CD14-positive monocyte (primary cell): Measurements from ENCODE around the gene KMT2A. TPM values are rescaled to one million over a fixed set of nuclear protein-coding genes. Genes with fewer than 3 reads are reported as not detected.
A peak's percentile ranks its signal among the peaks of the same experiment; 100 is the strongest.

Experiments used
- DNase-seq, 3 donors: peaks; one replicate each; pipeline ENCODE4 v3.0.0-alpha.2; 2011 to 2022
- H2AFZ ChIP-seq: 2 replicates; pipeline ENCODE4 v1.6.0; 2012; ENCODE audit warnings: mild to moderate bottlenecking, low read depth, low read length, inconsistent platforms; ENCODE audit not compliant: insufficient read depth, poor library complexity, severe bottlenecking
- H3K27ac ChIP-seq, 2 donors: 1 replicate in 1 of 2; 2 replicates in 1 of 2; pipeline ENCODE4 v1.5.1; 2012 to 2013; ENCODE audit warnings: low read length in 2 of 2, control low read depth in 1 of 2, inconsistent platforms in 1 of 2, low read depth in 1 of 2, mild to moderate bottlenecking in 1 of 2
- H3K27me3 ChIP-seq, 2 donors: one replicate each; pipeline versions ENCODE4 v1.6.0 to v1.6.1; 2011 to 2013; ENCODE audit warnings: low read length in 2 of 2; ENCODE audit not compliant: control insufficient read depth in 2 of 2, insufficient read depth in 2 of 2
- H3K36me3 ChIP-seq, 2 donors: replicated peaks in 1 of 2; 1 replicate in 1 of 2; 2 replicates in 1 of 2; pipeline versions ENCODE4 v1.5.1 to v1.6.1; 2012 to 2013; ENCODE audit warnings: low read length in 2 of 2, control low read depth in 1 of 2, inconsistent platforms in 1 of 2, mild to moderate bottlenecking in 1 of 2; ENCODE audit not compliant: insufficient read depth in 2 of 2, control insufficient read depth in 1 of 2
- H3K4me1 ChIP-seq, 2 donors: 1 replicate in 1 of 2; 2 replicates in 1 of 2; pipeline versions ENCODE4 v1.5.1 to v1.6.1; 2012 to 2013; ENCODE audit warnings: low read length in 2 of 2, control low read depth in 1 of 2, inconsistent platforms in 1 of 2, mild to moderate bottlenecking in 1 of 2, moderate library complexity in 1 of 2; ENCODE audit not compliant: insufficient read depth in 2 of 2, control insufficient read depth in 1 of 2
- H3K4me2 ChIP-seq: replicated peaks from 2 replicates; pipeline ENCODE3; 2012; ENCODE audit warnings: low read length, moderate library complexity, mild to moderate bottlenecking; ENCODE audit not compliant: poor library complexity, severe bottlenecking; ENCODE audit errors: extremely low read depth
- H3K4me3 ChIP-seq, 3 experiments: fragments of 200-600 bp in 1 of 3; sonication (generic) in 1 of 3; replicated peaks in 1 of 3; 1 replicate in 2 of 3; 2 replicates in 1 of 3; pipeline ENCODE4 v1.5.1; 2011 to 2013; ENCODE audit warnings: low read length in 3 of 3, mild to moderate bottlenecking in 3 of 3, control low read depth in 2 of 3, low read depth in 2 of 3, inconsistent platforms in 1 of 3, moderate library complexity in 1 of 3
- H3K79me2 ChIP-seq: 2 replicates; pipeline ENCODE4 v1.6.0; 2012; ENCODE audit warnings: mild to moderate bottlenecking, control low read depth, inconsistent platforms, low read length, moderate library complexity; ENCODE audit not compliant: insufficient read depth
- H3K9ac ChIP-seq: 2 replicates; pipeline ENCODE4 v1.6.0; 2017; ENCODE audit warnings: low read length, mild to moderate bottlenecking; ENCODE audit not compliant: insufficient read depth, poor library complexity, severe bottlenecking
- H3K9me3 ChIP-seq, 2 donors: replicated peaks in 1 of 2; 1 replicate in 1 of 2; 2 replicates in 1 of 2; pipeline versions ENCODE4 v1.5.1 to v1.6.1; 2012 to 2013; ENCODE audit warnings: low read length in 2 of 2, control low read depth in 1 of 2; ENCODE audit not compliant: control insufficient read depth in 1 of 2, insufficient read depth in 1 of 2
- H4K20me1 ChIP-seq: 2 replicates; pipeline ENCODE4 v1.6.0; 2012; ENCODE audit warnings: mild to moderate bottlenecking, low read length, control low read depth, moderate library complexity; ENCODE audit not compliant: insufficient read depth
- H3K27ac Mint-ChIP-seq, 7 donors: one replicate each; pipeline ENCODE4 v1.8.0; 2020; ENCODE audit warnings: mild to moderate bottlenecking in 7 of 7, mixed read lengths in 7 of 7, moderate library complexity in 6 of 7, inconsistent platforms in 2 of 7
- H3K27me3 Mint-ChIP-seq, 3 donors: one replicate each; pipeline ENCODE4 v1.8.0; 2021 to 2022; ENCODE audit warnings: low read depth in 3 of 3, mild to moderate bottlenecking in 3 of 3, mixed read lengths in 3 of 3, moderate library complexity in 3 of 3, inconsistent platforms in 1 of 3
- H3K36me3 Mint-ChIP-seq, 2 donors: one replicate each; pipeline ENCODE4 v1.8.0; 2020; ENCODE audit warnings: mixed read lengths in 2 of 2, inconsistent platforms in 1 of 2, mild to moderate bottlenecking in 1 of 2
- H3K4me1 Mint-ChIP-seq: one replicate; pipeline ENCODE4 v1.8.0; 2020; ENCODE audit warnings: mild to moderate bottlenecking, mixed read lengths
- H3K4me3 Mint-ChIP-seq, 2 donors: one replicate each; pipeline ENCODE4 v1.8.0; 2020; ENCODE audit warnings: mild to moderate bottlenecking in 2 of 2, mixed read lengths in 2 of 2, moderate library complexity in 1 of 2
- H3K9me3 Mint-ChIP-seq, 7 donors: one replicate each; pipeline ENCODE4 v1.8.0; 2020 to 2022; ENCODE audit warnings: mixed read lengths in 7 of 7, mild to moderate bottlenecking in 6 of 7, moderate library complexity in 6 of 7, inconsistent platforms in 2 of 7
- CTCF ChIP-seq: fragments of 200-600 bp; IDR thresholded peaks from one replicate; pipeline ENCODE4 v1.8.0; 2022; ENCODE audit warnings: antibody characterized with exemption, mild to moderate bottlenecking
- WGBS: methylation state at CpG from one replicate; pipeline ENCODE4 v1.1.5; 2013; ENCODE audit warnings: missing lambda C conversion rate; ENCODE audit not compliant: insufficient coverage; 5-methylcytosine and 5-hydroxymethylcytosine counted together
- intact Hi-C, 2 donors: fragments of 100-400 bp; cut with micrococcal nuclease; formaldehyde crosslinking; loops; one replicate each; pipeline versions ENCODE4 v1.15.0 to v1.15.1; 2023
- polyA plus RNA-seq, 3 donors: library from polyadenylated mRNA; depleted of rRNA in 1 of 3; unstranded in 2 of 3; stranded (reverse) in 1 of 3; fragments of 300-500 nt in 2 of 3; fragments of >200 nt in 1 of 3; fragmentation: Illumina TruSeq in 2 of 3; gene quantifications; 1 replicate in 2 of 3; 2 replicates in 1 of 3; pipeline ENCODE4 v1.2.3, GENCODE V29; 2012 to 2021

The KMT2A gene
- polyA plus RNA-seq, 3 donors = 3.3 to 21.7 (median 3.5) TPM

GRCh38 chr11:118434123-118434552 is 2.2 kb upstream of the KMT2A start:
- Histone ChIP-seq H3K4me2 (peak overlapping the region; percentile 84), H2AFZ (peak overlapping the region; percentile 93), H3K9ac (no peak overlapping the region), H3K79me2 (peaks cover 26% of the 10 kb centered on the region), H3K36me3 (no peaks in the 10 kb centered on the region), H3K4me1 (peaks cover 33 to 38% of the 10 kb centered on the region in 2 donors), H3K9me3 (no peaks in the 10 kb centered on the region), H3K27me3 (no peaks in the 10 kb centered on the region), H4K20me1 (peaks cover 25% of the 10 kb centered on the region), H3K4me3 (peak overlapping the region; percentile 85 to 94 (median 94)), H3K27ac (no peak overlapping the region)
- H3K9me3 Mint-ChIP-seq = no peaks in the 10 kb centered on the region
- 0% methylated on average over 3 of the region's 9 CpGs for WGBS
- TF ChIP-seq CTCF = no peak
- peak overlapping the region; percentile 91 to 94 for H3K4me3 Mint-ChIP-seq
- H3K36me3 Mint-ChIP-seq = no peaks in the 10 kb centered on the region
- H3K27me3 Mint-ChIP-seq = peaks cover 0 to 6% (median 0%) of the 10 kb centered on the region in 3 donors
- intact Hi-C loops = no loop called here
- H3K4me1 Mint-ChIP-seq = peaks cover 33% of the 10 kb centered on the region
- H3K27ac Mint-ChIP-seq = no peak overlapping the region
- peak in 1 of 3 donors; percentile 15 for DNase-seq

GRCh38 chr11:118434553-118435289 is 1.6 kb upstream of the KMT2A start:
- Mint-ChIP-seq H3K27ac (peak overlapping the region in 2 of 7 donors; percentile 9 to 70), H3K4me1 (peaks cover 38% of the 10 kb centered on the region), H3K36me3 (peaks cover 0 to 2% of the 10 kb centered on the region in 2 donors), H3K4me3 (peak overlapping the region; percentile 91 to 94), H3K9me3 (no peaks in the 10 kb centered on the region), H3K27me3 (peaks cover 0 to 6% (median 0%) of the 10 kb centered on the region in 3 donors)
- Histone ChIP-seq H3K4me2 (peak overlapping the region; percentile 84), H3K79me2 (peaks cover 32% of the 10 kb centered on the region), H3K9ac (peak overlapping the region; percentile 77), H2AFZ (peak overlapping the region; percentile 93), H3K27ac (no peak overlapping the region), H3K4me1 (peaks cover 34 to 44% of the 10 kb centered on the region in 2 donors), H3K4me3 (peak overlapping the region; percentile 85 to 94 (median 94)), H3K9me3 (no peaks in the 10 kb centered on the region), H3K36me3 (no peaks in the 10 kb centered on the region), H3K27me3 (no peaks in the 10 kb centered on the region), H4K20me1 (peaks cover 30% of the 10 kb centered on the region)
- WGBS = 2% methylated on average over 29 of the region's 39 CpGs
- peak in 1 of 3 donors; percentile 6 for DNase-seq
- TF ChIP-seq CTCF = no peak
- intact Hi-C loops = loop anchor here in 1 of 2 donors (5.0 kb wide), 1 partner anchor 32 kb away; the partner anchor contains the start of gene ATP5MG
